HepG2 (cell line): ENCODE results near the gene EXOSC6. TPM values are rescaled to one million over a fixed set of nuclear protein-coding genes. Genes with fewer than 3 reads are reported as not detected.

Experiments
- CREBL2 ChIP-seq: sonication (generic); formaldehyde crosslinking; IDR thresholded peaks from 2 replicates; pipeline ENCODE4 v1.8.1; 2023; ENCODE audit warnings: missing genetic modification reagents, mild to moderate bottlenecking, borderline replicate concordance
- NCOA1 ChIP-seq: sonication (generic); formaldehyde crosslinking; IDR thresholded peaks from 2 replicates; pipeline ENCODE4 v1.9.0; 2021; ENCODE audit warnings: missing genetic modification reagents
- NKX3-1 ChIP-seq: sonication (generic); formaldehyde crosslinking; IDR thresholded peaks from 2 replicates; pipeline ENCODE4 v1.5.0; 2020; ENCODE audit warnings: missing genetic modification reagents
- NRL ChIP-seq: sonication (generic); formaldehyde crosslinking; IDR thresholded peaks from 2 replicates; pipeline ENCODE4 v1.5.0; 2020; ENCODE audit warnings: missing genetic modification reagents, mild to moderate bottlenecking, moderate library complexity, borderline replicate concordance
- RBM22 ChIP-seq: fragments of 200-400 bp; formaldehyde crosslinking; optimal IDR thresholded peaks from 2 replicates; pipeline ENCODE3; 2017; ENCODE audit warnings: mild to moderate bottlenecking, low read length, moderate library complexity
- RFX3 ChIP-seq: IDR thresholded peaks from 2 replicates; pipeline ENCODE4 v1.6.1; 2016; ENCODE audit warnings: missing biosample characterization, missing genetic modification reagents
- SKI ChIP-seq: fragments of 450-650 bp; IDR thresholded peaks from one replicate; pipeline ENCODE4 v1.6.1; 2018; ENCODE audit warnings: mild to moderate bottlenecking; ENCODE audit not compliant: partially characterized antibody
- SNAPC5 ChIP-seq: sonication (generic); formaldehyde crosslinking; IDR thresholded peaks from 2 replicates; pipeline ENCODE4 v1.8.1; 2023; ENCODE audit warnings: mild to moderate bottlenecking, missing genetic modification reagents, borderline replicate concordance
- SOX6 ChIP-seq, 2 experiments: fragments of 450-650 bp in 1 of 2; sonication (generic) in 1 of 2; formaldehyde crosslinking in 1 of 2; IDR thresholded peaks; 2 replicates each; pipeline versions ENCODE4 v1.4.0 to v1.6.1; 2017 to 2020; ENCODE audit warnings: antibody characterized with exemption in 1 of 2, mild to moderate bottlenecking in 1 of 2, missing genetic modification reagents in 1 of 2
- SRSF4 ChIP-seq: fragments of 200-400 bp; formaldehyde crosslinking; IDR thresholded peaks from one replicate; pipeline ENCODE4 v1.6.1; 2018; ENCODE audit warnings: mild to moderate bottlenecking, low read depth, low read length, moderate library complexity; ENCODE audit not compliant: poor library complexity, severe bottlenecking
- ZMYM2 ChIP-seq: sonication (generic); formaldehyde crosslinking; IDR thresholded peaks from 2 replicates; pipeline ENCODE4 v1.8.0; 2022; ENCODE audit warnings: mild to moderate bottlenecking, missing genetic modification reagents
- ZNF121 ChIP-seq: sonication (generic); formaldehyde crosslinking; IDR thresholded peaks from 2 replicates; pipeline ENCODE4 v1.5.0; 2020; ENCODE audit warnings: mild to moderate bottlenecking, missing genetic modification reagents
- ZNF17 ChIP-seq: sonication (generic); formaldehyde crosslinking; IDR thresholded peaks from 2 replicates; pipeline ENCODE4 v1.5.0; 2020; ENCODE audit warnings: mild to moderate bottlenecking, missing genetic modification reagents
- ZNF431 ChIP-seq: sonication (generic); formaldehyde crosslinking; IDR thresholded peaks from 2 replicates; pipeline ENCODE4 v1.9.0; 2022; ENCODE audit warnings: missing genetic modification reagents, low read depth, mild to moderate bottlenecking, borderline replicate concordance
- ZNF441 ChIP-seq: sonication (generic); formaldehyde crosslinking; IDR thresholded peaks from 2 replicates; pipeline ENCODE4 v1.7.0; 2021; ENCODE audit warnings: missing genetic modification reagents, borderline replicate concordance
- ZNF563 ChIP-seq: sonication (generic); formaldehyde crosslinking; IDR thresholded peaks from 2 replicates; pipeline ENCODE4 v1.8.0; 2022; ENCODE audit warnings: mild to moderate bottlenecking, moderate library complexity, missing genetic modification reagents
- ZNF720 ChIP-seq: sonication (generic); formaldehyde crosslinking; IDR thresholded peaks from 2 replicates; pipeline ENCODE4 v1.4.0; 2020; ENCODE audit warnings: missing genetic modification reagents
- ZNF761 ChIP-seq: sonication (generic); formaldehyde crosslinking; conservative IDR thresholded peaks from 2 replicates; pipeline ENCODE4 v1.4.0; 2020; ENCODE audit warnings: mild to moderate bottlenecking, missing genetic modification reagents
- ZSCAN31 ChIP-seq: sonication (generic); formaldehyde crosslinking; IDR thresholded peaks from 2 replicates; pipeline ENCODE4 v1.5.0; 2020; ENCODE audit warnings: low read depth, mild to moderate bottlenecking, missing genetic modification reagents
- ZZZ3 ChIP-seq: sonication (generic); formaldehyde crosslinking; IDR thresholded peaks from 2 replicates; pipeline ENCODE4 v1.4.0; 2020; ENCODE audit warnings: missing genetic modification reagents, mild to moderate bottlenecking, borderline replicate concordance
- polyA plus RNA-seq, 8 experiments: library from polyadenylated mRNA; depleted of rRNA in 3 of 8; stranded (reverse) in 7 of 8; unstranded in 1 of 8; fragments of >200 nt; fragmentation: Illumina TruSeq in 4 of 8; extraction: Trizol in 4 of 8; gene quantifications; 2 replicates each; pipeline versions ENCODE4 v1.2.1 to v1.2.3, GENCODE V29; 2011 to 2016; ENCODE audit warnings: low read depth in 4 of 8, missing spikeins in 1 of 8, mixed read lengths in 1 of 8; ENCODE audit not compliant: insufficient read depth in 1 of 8
- total RNA-seq, 5 experiments: library from RNA; depleted of rRNA; stranded (reverse); fragments of >200 nt; fragmentation: Illumina TruSeq; extraction: Trizol; gene quantifications; 2 replicates each; pipeline ENCODE4 v1.2.3, GENCODE V29; 2016; ENCODE audit warnings: low read depth in 1 of 5
- TF ChIP-seq, protein P1 (sequence below): sonication (generic); formaldehyde crosslinking; IDR thresholded peaks from 2 replicates; pipeline ENCODE4 v1.8.0; 2022; ENCODE audit warnings: missing genetic modification reagents, mild to moderate bottlenecking, inconsistent platforms, borderline replicate concordance
- TF ChIP-seq, protein P2 (sequence below), 2 experiments: sonication (generic) in 1 of 2; formaldehyde crosslinking in 1 of 2; IDR thresholded peaks; 2 replicates each; pipeline versions ENCODE4 v1.5.1 to v1.6.1; 2011 to 2020; ENCODE audit warnings: borderline replicate concordance in 1 of 2, low read depth in 1 of 2, low read length in 1 of 2, mild to moderate bottlenecking in 1 of 2, missing genetic modification reagents in 1 of 2, moderate library complexity in 1 of 2
- TF ChIP-seq, protein P3 (sequence below): sonication (generic); formaldehyde crosslinking; IDR thresholded peaks from 2 replicates; pipeline ENCODE4 v1.5.1; 2020; ENCODE audit warnings: mild to moderate bottlenecking, missing genetic modification reagents, moderate library complexity

The EXOSC6 gene
- total and polyA plus RNA-seq, 2 of the 13 experiments (the other 11 are each of a cell fraction or from before 2014, with no cell fraction given) = 13.1 to 39.9 TPM

GRCh38 chr16:70298988-70299938 is 47.5 kb upstream of the EXOSC6 start, which contains the start of gene DDX19B (continued):
- TF ChIP-seq, protein P1, sequence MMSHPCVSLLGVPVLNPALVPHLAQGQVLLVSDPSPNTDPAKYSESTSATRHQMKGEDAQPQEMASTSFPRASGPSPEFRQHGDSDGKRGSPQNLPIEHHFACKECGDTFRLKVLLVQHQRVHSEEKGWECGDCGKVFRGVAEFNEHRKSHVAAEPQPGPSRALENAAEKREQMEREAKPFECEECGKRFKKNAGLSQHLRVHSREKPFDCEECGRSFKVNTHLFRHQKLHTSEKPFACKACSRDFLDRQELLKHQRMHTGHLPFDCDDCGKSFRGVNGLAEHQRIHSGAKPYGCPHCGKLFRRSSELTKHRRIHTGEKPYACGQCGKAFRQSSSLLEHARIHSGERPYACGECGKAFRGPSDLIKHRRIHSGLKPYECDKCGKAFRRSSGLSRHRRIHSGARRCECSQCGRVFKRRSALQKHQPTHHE (CRISPR knock-in tag) = peak; percentile 78; the same call in 1 of the 2 replicates
- no peak for TF ChIP-seq RFX3
- TF ChIP-seq ZNF441 (CRISPR knock-in tag) = peak; percentile 82
- TF ChIP-seq SRSF4 = no peak
- no peak for TF ChIP-seq ZNF17 (CRISPR knock-in tag)
- no peak for TF ChIP-seq NKX3-1
- no peak for TF ChIP-seq SOX6 (IDR thresholded peaks at IDR 0.05)
- TF ChIP-seq SOX6 (CRISPR knock-in tag; IDR thresholded peaks at IDR 0.05) = peak; percentile 92
- TF ChIP-seq RBM22 = no peak
- TF ChIP-seq ZNF761 (CRISPR knock-in tag) = 0 out of 2 replicates have a peak, but pooled peaks have one; percentile 37
- TF ChIP-seq ZNF121 = peak; percentile 93; the same call in 1 of the 2 replicates
- peak; percentile 97 for TF ChIP-seq NCOA1 (CRISPR knock-in tag)
- peak; percentile 70 for TF ChIP-seq SKI
- TF ChIP-seq ZNF720 = no peak
- peak; percentile 99 for TF ChIP-seq ZSCAN31 (CRISPR knock-in tag)
- TF ChIP-seq NRL (CRISPR knock-in tag) = peak; percentile 99
- TF ChIP-seq ZNF563 (CRISPR knock-in tag) = peak; percentile 82; the same call in 1 of the 2 replicates
- no peak for TF ChIP-seq CREBL2
- TF ChIP-seq, protein P2, sequence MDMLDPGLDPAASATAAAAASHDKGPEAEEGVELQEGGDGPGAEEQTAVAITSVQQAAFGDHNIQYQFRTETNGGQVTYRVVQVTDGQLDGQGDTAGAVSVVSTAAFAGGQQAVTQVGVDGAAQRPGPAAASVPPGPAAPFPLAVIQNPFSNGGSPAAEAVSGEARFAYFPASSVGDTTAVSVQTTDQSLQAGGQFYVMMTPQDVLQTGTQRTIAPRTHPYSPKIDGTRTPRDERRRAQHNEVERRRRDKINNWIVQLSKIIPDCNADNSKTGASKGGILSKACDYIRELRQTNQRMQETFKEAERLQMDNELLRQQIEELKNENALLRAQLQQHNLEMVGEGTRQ (IDR thresholded peaks at IDR 0.05; ENCODE audit: low read depth, low read length) = no peak
- TF ChIP-seq, protein P2 (CRISPR knock-in tag; IDR thresholded peaks at IDR 0.05; ENCODE audit: borderline replicate concordance) = peak; percentile 62; the same call in 1 of the 2 replicates
- TF ChIP-seq ZNF431 = no peak; the same call in 1 of the 2 replicates
- peak; percentile 94; the same call in 1 of the 2 replicates for TF ChIP-seq SNAPC5 (CRISPR knock-in tag)
- TF ChIP-seq, protein P3, sequence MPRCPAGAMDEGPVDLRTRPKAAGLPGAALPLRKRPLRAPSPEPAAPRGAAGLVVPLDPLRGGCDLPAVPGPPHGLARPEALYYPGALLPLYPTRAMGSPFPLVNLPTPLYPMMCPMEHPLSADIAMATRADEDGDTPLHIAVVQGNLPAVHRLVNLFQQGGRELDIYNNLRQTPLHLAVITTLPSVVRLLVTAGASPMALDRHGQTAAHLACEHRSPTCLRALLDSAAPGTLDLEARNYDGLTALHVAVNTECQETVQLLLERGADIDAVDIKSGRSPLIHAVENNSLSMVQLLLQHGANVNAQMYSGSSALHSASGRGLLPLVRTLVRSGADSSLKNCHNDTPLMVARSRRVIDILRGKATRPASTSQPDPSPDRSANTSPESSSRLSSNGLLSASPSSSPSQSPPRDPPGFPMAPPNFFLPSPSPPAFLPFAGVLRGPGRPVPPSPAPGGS (CRISPR knock-in tag) = peak; percentile 82; the same call in 1 of the 2 replicates
- TF ChIP-seq ZMYM2 (CRISPR knock-in tag) = peak; percentile 92
- peak; percentile 87; the same call in 1 of the 2 replicates for TF ChIP-seq ZZZ3
